ENCODE measurements around the gene FUCA1.
"Not testable (repeated sequence)": the region's sequence is repeated elsewhere in the genome, so short reads cannot be mapped to it uniquely, and the experiment has no call there.

FUCA1 gene

GRCh38 chr1:23867895-23868556 lies at the start of gene FUCA1:
TSS of gene FUCA1 (minus strand) at chr1:23868290. CDS start at chr1:23868286, 4 bp downstream.
- peak; percentile 95 for DNase-seq

DNA sequence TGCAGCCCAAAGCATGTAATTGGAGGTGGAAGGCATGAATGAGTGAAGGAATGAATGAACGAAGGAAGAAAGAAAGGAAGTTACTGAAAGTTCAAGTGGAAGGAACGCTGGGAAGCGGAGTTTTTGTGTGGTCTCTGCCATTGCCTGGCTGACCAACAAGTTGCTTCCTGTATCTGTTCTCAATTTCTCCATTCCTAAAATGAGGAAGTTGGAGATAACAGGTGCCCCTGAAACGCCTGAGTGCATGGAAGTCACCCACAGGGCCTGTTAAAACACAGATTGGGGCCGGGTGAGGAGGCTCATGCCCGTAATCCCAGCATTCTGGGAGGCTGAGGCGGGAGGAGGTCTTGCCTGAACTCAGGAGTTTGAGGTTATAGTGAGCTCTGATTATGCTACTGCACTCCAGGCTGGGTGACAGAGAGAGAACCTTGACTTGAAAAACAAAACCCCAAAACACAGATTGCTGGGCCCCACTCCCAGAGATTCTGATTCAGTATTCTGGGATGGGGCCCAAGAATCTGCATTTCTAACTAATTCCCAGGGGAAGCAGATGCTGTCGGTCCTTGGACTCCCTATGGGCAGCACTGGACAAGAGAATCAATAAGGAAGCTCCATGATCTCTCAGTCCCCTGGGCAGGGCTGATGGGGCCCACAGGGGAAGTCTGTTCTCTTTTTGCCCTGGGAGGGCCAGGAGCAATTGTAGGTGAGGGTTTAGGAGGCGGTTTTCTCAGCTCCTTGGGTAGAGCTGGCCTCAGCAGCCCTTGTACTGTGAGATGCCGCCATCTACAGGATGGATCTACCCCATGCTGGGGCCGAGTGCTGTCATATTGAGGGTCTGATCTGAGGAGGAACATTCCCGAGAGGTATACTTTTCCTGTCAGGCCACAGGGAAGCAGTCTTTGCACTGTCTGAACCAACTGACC lies 48.4 kb upstream of the FUCA1 start:
- DNase-seq = peak; percentile 25

DNA sequence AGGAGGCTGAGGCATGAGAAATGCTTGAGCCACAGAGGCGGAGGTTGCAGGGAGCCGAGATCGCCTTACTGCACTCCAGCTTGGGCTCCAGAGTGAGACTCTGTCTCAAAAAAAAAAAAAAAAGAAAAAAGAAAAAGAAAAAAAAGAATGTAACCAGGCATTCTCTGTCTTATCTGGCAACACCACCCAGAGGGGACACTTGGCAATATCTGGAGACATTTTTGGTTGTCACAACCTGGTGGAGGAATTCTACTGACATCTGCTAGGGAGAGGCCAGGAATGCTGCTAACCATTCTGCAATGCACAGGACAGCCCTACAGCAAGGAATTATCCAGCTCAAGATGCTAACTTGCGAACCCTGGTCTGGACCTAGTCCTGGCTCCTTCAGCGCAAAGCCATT lies 47.4 kb upstream of the FUCA1 start:
- no peak for DNase-seq

GRCh38 chr1:23914921-23915320 lies 46.8 kb upstream of the FUCA1 start:
- DNase-seq = no peak

GRCh38 chr1:23913212-23913880 lies 45.3 kb upstream of the FUCA1 start, which contains the start of gene CNR2:
TSS of gene CNR2 (minus strand) at chr1:23913362. CDS start at chr1:23875617, 37,745 bp downstream.
- no peak for DNase-seq

- no peak for DNase-seq
These were observed 43.8 kb upstream of the FUCA1 start for GRCh38 chr1:23911921-23912320.

DNA sequence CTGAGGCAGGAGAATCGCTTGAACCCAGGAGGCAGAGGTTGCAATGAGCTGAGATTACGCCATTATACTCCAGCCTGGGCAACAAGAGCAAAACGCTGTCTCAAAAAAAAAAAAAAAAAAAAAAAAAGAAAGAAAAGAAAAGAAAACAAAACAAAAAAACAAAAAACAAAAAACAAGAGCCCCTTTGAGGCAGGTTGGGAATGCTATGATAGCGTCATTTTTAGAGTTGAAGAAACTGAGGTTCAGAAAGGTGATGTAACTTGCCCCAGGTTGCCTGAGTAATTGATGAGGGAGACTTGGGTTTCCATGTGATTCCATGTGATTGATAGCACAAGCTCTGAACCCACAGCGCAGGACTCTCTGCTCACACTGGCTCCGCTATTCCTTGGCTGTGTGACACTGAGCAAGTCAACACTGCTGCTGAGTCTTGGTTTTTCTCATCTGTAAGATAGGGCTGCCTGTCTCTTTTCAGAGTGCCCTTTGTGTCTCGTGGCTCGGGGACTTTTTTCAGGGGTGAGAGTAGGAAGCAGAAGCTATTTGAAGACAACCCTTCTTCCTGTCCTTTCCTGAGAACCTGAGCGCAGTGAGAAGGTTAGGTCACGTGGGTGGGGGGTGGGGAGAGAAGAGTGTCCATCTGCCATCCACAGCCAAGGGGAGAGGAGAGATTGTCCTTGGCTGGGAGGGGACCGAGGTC lies 42.6 kb upstream of the FUCA1 start:
- no peak for DNase-seq

DNA sequence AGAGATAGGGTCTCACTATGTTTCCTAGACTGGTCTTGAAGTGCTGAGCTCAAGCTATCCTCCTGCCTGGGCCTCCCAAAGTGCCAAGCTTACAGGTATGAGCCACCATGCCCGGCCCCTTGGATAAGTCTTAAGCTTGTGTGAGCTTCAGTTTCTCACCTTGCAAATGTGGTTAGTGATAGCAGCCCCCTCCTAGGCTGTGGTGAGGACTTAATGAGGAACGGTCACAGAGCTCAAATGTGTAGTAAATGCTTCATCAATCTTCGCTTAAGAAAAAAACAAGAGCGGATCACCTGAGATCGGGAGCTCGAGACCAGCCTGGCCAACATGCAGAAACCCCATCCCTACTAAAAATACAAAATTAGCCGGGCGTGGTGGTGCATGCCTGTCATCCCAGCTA lies 42.1 kb upstream of the FUCA1 start:
- DNase-seq = no peak

GRCh38 chr1:23909412-23909811 lies 41.3 kb upstream of the FUCA1 start:
- no peak for DNase-seq

GRCh38 chr1:23908453-23909341 lies 40.6 kb upstream of the FUCA1 start:
- no peak for DNase-seq

GRCh38 chr1:23906731-23907130 lies 38.6 kb upstream of the FUCA1 start:
- DNase-seq = no peak

- DNase-seq = no peak
These were observed 37.5 kb upstream of the FUCA1 start for GRCh38 chr1:23905461-23906025.

- DNase-seq = no peak
These were observed 36.8 kb upstream of the FUCA1 start for GRCh38 chr1:23904748-23905357.

GRCh38 chr1:23903754-23904153 lies 35.7 kb upstream of the FUCA1 start:
- no peak for DNase-seq

- no peak for DNase-seq
These were observed 34.5 kb upstream of the FUCA1 start for GRCh38 chr1:23902321-23903278.

DNA sequence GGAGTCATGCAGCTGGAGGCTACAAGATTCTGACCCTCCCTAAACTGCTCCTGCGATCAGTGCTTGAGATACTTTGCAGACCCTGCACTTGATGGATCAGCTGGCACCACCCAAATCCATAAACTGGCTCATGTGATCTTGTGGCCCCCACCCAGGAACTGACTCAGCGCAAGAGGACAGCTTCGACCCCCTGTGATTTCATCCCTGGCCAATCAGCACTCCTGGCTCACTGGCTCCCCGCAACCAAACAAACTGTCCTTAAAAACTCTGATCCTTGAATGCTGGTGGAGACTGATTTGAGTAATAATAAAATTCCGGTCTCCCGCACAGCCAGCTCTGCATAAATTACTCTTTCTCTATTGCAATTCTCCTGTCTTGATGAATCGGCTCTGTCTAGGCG lies 31.9 kb upstream of the FUCA1 start:
- DNase-seq = not testable (repeated sequence)

DNA sequence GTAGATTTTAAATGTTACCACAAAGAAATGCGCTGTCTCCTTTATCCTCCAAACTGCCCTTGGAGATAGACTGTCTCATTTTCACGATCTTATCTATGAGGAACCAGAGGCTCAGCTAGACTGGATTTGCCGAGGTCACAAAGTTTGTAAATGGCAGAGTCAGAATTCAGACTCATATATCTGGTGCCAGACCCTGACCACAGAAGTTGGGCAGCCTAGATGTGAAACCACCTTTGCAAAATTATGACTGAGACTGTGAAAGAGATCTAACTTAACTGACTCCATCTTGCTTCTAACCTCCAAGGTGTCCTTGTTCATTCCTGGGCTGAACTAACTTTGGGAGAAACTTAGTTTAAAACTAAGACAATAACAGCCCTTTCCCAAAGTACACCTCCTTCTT lies 31.0 kb upstream of the FUCA1 start:
- DNase-seq = no peak

DNA sequence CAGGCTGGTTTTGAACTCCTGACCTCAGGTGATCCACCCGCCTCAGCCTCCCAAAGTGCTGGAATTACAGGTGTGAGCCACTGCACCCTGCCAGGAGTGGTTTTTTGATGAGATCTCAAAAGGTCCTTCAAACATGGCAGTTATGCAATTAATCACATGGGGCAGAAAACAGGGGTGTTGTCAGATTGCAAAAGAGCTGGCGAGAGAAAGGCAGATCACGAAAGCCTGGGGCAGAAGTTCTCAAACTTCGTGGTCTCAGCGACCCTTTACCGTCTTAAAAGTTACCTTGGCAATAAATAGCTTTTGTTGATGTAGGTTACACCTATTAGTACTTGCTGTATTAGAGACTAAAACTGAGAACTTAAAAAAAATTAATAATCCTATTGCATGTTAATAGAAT lies 29.0 kb upstream of the FUCA1 start:
- DNase-seq = no peak

DNA sequence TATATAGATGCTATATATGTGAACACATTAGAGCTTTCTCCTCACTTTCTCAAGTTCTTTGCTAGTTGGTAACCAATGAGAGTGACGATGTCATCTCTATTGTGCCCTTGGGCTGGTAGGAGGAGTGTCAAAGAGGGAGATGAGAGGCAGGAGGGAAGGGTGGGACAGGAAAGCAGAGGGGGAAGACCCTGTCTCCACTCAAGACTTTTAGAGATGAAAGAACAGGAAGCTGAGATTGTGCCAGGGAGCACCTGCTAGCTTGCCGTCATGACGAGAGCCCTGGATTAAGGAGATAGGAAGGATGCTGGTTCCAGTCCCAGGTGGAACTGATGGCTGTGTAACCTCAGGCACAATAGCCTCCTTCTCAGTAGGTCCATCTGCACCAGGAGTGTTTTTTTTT lies 28.4 kb upstream of the FUCA1 start:
- DNase-seq = no peak

DNA sequence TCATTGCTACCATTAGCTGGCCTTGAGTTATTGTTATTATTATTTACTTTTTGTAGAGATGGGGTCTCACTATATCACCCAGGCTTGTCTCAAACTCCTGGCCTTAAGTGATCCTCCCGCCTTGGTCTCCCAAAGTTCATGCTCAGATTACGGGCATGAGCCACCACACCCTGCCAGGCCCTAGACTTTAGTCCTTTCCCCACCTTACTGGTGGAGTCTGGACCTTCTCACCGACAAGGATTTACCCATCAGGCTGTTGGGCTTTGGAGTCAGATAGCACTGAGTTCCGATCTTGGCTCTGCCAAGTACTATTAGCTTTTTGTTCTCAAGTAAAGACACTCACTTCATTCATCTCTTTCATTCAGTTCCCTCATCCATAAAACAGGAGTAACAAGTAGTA lies 27.9 kb upstream of the FUCA1 start:
- no peak for DNase-seq

All from NCI-H2107 (cell line).